ENCODE results near the gene SLC12A6.
A peak's percentile ranks its signal among the peaks of the same experiment; 100 is the strongest.

The SLC12A6 gene

DNA sequence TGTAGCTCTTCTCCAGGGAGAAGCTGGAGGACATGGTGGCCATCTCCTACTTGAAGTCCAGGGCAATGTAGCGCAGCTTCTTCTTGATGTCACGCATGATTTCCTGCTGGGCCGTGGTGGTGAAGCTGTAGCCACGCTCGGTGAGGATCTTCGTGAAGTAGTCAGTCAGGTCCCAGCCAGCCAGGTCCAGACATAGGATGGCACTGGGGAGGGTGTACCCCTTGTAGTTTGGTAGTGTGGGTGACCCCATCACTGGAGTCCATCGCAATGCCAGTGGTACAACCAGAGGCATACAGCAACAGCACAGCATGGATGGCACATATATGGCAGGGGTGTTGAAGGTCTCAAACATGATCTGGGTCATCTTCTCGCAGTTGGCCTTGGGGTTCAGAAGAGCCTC is 36.4 kb upstream of the SLC12A6 start:
- H3K9me3 ChIP-seq (ENCODE audit: severe bottlenecking) = no peaks in the 10 kb centered on the region
- no peak for ATAC-seq (ENCODE audit: low read depth)
- no peak overlapping the region for H3K4me3 ChIP-seq (ENCODE audit: severe bottlenecking)
- TF ChIP-seq CTCF (IDR thresholded peaks at IDR 0.05; ENCODE audit: poor library complexity, severe bottlenecking) = no peak
- H3K27ac ChIP-seq (ENCODE audit: poor library complexity, severe bottlenecking) = no peak overlapping the region
- no peaks in the 10 kb centered on the region for H3K4me1 ChIP-seq (ENCODE audit: insufficient read depth, poor library complexity, severe bottlenecking)
- peak; percentile 60 for DNase-seq (ENCODE audit: low spot score)
- H3K36me3 ChIP-seq (ENCODE audit: low read depth) = no peaks in the 10 kb centered on the region
- no peaks in the 10 kb centered on the region for H3K27me3 ChIP-seq (ENCODE audit: insufficient read depth, poor library complexity, severe bottlenecking)

DNA sequence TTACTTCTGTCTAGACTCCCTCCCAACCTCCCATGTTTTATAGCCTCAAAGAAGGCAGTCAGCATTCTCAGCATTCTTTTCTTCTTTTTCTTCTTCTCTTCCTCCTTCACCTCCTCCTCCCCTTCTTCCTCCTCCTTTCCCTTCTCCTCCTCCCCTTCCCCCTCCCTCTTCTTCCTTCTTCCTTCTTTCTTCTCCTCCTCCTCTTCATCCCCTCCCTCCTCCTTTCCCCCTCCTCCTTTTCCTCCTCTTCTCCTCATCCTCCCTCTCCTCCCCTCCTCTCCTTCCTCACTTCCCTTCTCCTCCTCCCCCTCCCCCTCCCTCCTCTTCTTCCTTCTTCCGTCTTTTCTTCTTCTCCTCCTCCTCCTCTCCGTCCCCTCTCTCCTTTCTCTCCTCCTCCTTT is 33.1 kb upstream of the SLC12A6 start:
- Histone ChIP-seq H3K4me3 (ENCODE audit: severe bottlenecking) (no peak overlapping the region), H3K4me1 (ENCODE audit: insufficient read depth, poor library complexity, severe bottlenecking) (peaks cover 3% of the 10 kb centered on the region), H3K27ac (ENCODE audit: poor library complexity, severe bottlenecking) (no peak overlapping the region), H3K36me3 (ENCODE audit: low read depth) (no peaks in the 10 kb centered on the region), H3K27me3 (ENCODE audit: insufficient read depth, poor library complexity, severe bottlenecking) (no peaks in the 10 kb centered on the region), H3K9me3 (ENCODE audit: severe bottlenecking) (no peaks in the 10 kb centered on the region)
- no peak for TF ChIP-seq CTCF (IDR thresholded peaks at IDR 0.05; ENCODE audit: poor library complexity, severe bottlenecking)
- DNase-seq (ENCODE audit: low spot score) (no peak), ATAC-seq (ENCODE audit: low read depth) (no peak)

DNA sequence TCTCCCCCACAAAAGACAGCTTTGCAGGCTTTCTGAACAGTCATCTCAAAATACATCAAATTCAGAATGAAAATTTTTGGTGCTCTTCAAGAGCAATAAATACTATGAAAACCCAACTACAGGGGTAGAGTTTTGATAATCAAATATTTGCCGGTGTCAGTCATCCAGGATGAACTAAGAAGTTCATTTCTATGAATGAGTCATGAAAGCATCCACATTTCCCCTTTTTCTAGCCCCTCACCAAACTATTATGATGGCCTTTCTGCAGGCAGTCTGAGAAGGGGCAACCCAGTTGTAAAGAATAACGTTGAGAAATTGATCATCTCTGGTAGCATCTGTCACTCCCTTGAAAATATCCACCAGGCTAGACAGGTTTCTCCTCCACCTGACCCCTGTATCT is 32.5 kb upstream of the SLC12A6 start:
- DNase-seq (ENCODE audit: low spot score) = no peak

GRCh38 chr15:34367101-34368081 is 29.8 kb upstream of the SLC12A6 start, which contains the start of gene LPCAT4:
LPCAT4 (minus strand) TSS chr15:34367196; CDS start chr15:34367100, 96 bp downstream.
- H3K4me3 ChIP-seq (ENCODE audit: severe bottlenecking) = peak within 1 kb of the TSS; percentile 59
- H3K27me3 ChIP-seq (ENCODE audit: insufficient read depth, poor library complexity, severe bottlenecking) = no peaks in the 10 kb centered on the region
- peaks cover 17% of the 10 kb centered on the region for H3K36me3 ChIP-seq (ENCODE audit: low read depth)
- H3K9me3 ChIP-seq (ENCODE audit: severe bottlenecking) = no peaks in the 10 kb centered on the region
- ATAC-seq (ENCODE audit: low read depth) (peak; percentile 77), DNase-seq (ENCODE audit: low spot score) (peak; percentile 95)
- peak within 1 kb of the TSS; percentile 81 for H3K27ac ChIP-seq (ENCODE audit: poor library complexity, severe bottlenecking)
- peaks cover 5% of the 10 kb centered on the region for H3K4me1 ChIP-seq (ENCODE audit: insufficient read depth, poor library complexity, severe bottlenecking)
- TF ChIP-seq CTCF (IDR thresholded peaks at IDR 0.05; ENCODE audit: poor library complexity, severe bottlenecking) = peak; percentile 100

More for the DNA sequence above, 32.5 kb upstream of the SLC12A6 start:
- Histone ChIP-seq H3K27ac (ENCODE audit: poor library complexity, severe bottlenecking) (no peak overlapping the region), H3K4me1 (ENCODE audit: insufficient read depth, poor library complexity, severe bottlenecking) (peaks cover 5% of the 10 kb centered on the region), H3K4me3 (ENCODE audit: severe bottlenecking) (no peak overlapping the region), H3K36me3 (ENCODE audit: low read depth) (no peaks in the 10 kb centered on the region; the same call in 1 of the 2 replicates), H3K9me3 (ENCODE audit: severe bottlenecking) (no peaks in the 10 kb centered on the region), H3K27me3 (ENCODE audit: insufficient read depth, poor library complexity, severe bottlenecking) (no peaks in the 10 kb centered on the region)
- TF ChIP-seq CTCF (IDR thresholded peaks at IDR 0.05; ENCODE audit: poor library complexity, severe bottlenecking) = no peak
- no peak for ATAC-seq (ENCODE audit: low read depth)
